ENCODE measurements around the gene CHST15.

DNA sequence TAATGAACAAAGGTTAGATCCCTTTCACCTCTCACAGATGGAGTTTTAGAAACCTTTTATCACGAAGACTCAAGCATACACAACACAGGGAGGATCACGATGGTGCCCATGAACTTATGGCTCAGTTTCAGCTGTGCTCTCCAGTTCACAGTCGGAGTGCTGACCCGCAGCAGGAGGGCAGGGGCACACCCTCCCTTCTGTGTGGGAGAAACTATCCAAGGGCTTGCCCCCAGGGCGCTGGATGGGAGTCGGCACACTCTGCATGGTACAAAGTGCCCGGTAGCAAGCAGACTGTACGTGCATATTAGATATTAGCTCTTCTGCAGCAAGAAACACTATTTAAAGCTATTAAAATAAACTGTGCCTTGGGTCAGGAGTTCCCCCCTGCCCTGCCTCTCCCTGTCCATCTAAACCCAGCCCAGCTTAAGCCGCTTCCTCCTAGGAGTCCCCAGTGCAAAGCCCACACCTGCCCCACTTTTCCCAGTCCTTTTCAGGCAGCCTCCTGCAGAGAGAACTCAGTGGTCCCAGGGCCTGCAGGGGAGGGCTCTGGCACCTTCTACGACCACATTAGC lies 76.5 kb downstream of the CHST15 start:
- TF ChIP-seq, protein P1, sequence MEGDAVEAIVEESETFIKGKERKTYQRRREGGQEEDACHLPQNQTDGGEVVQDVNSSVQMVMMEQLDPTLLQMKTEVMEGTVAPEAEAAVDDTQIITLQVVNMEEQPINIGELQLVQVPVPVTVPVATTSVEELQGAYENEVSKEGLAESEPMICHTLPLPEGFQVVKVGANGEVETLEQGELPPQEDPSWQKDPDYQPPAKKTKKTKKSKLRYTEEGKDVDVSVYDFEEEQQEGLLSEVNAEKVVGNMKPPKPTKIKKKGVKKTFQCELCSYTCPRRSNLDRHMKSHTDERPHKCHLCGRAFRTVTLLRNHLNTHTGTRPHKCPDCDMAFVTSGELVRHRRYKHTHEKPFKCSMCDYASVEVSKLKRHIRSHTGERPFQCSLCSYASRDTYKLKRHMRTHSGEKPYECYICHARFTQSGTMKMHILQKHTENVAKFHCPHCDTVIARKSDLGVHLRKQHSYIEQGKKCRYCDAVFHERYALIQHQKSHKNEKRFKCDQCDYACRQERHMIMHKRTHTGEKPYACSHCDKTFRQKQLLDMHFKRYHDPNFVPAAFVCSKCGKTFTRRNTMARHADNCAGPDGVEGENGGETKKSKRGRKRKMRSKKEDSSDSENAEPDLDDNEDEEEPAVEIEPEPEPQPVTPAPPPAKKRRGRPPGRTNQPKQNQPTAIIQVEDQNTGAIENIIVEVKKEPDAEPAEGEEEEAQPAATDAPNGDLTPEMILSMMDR (IDR thresholded peaks at IDR 0.05), result no peak
- no peak for TF ChIP-seq POLR2A (IDR thresholded peaks at IDR 0.05)

Data from adrenal gland (tissue), 5 donors.